GM19455 (cell line): ENCODE results near the gene ASIC2.
"Not testable (repeated sequence)": the region's sequence is repeated elsewhere in the genome, so short reads cannot be mapped to it uniquely, and the experiment has no call there.

Experiments used
- ATAC-seq: cut with Tn5 transposase; IDR thresholded peaks from one replicate; pipeline ENCODE4 v1.9.1; 2021; ENCODE audit not compliant: unreplicated experiment

The ASIC2 gene

GRCh38 chr17:32992321-32993033 lies 300.6 kb downstream of the ASIC2 start:
- no peak for ATAC-seq

GRCh38 chr17:32988481-32989101 lies 304.5 kb downstream of the ASIC2 start:
- no peak for ATAC-seq

GRCh38 chr17:32987868-32988267 lies 305.2 kb downstream of the ASIC2 start:
- not testable (repeated sequence) for ATAC-seq

- not testable (repeated sequence) for ATAC-seq
Observed at GRCh38 chr17:32987453-32987805, 305.7 kb downstream of the ASIC2 start.

- no peak for ATAC-seq
Observed at GRCh38 chr17:32985050-32985756, 307.9 kb downstream of the ASIC2 start.

GRCh38 chr17:32981611-32982010 lies 311.5 kb downstream of the ASIC2 start:
- not testable (repeated sequence) for ATAC-seq

- no peak for ATAC-seq
Observed at GRCh38 chr17:32980230-32980629, 312.9 kb downstream of the ASIC2 start.

- ATAC-seq: no peak
Observed at GRCh38 chr17:32976605-32977004, 316.5 kb downstream of the ASIC2 start.

- ATAC-seq: no peak
Observed at GRCh38 chr17:32976131-32976530, 317.0 kb downstream of the ASIC2 start.

- ATAC-seq: no peak
Observed at GRCh38 chr17:32971171-32971570, 321.9 kb downstream of the ASIC2 start.

- ATAC-seq: no peak
Observed at GRCh38 chr17:32970281-32970680, 322.8 kb downstream of the ASIC2 start.

- not testable (repeated sequence) for ATAC-seq
Observed at GRCh38 chr17:32969231-32969630, 323.9 kb downstream of the ASIC2 start.

GRCh38 chr17:32964541-32964940 lies 328.6 kb downstream of the ASIC2 start:
- no peak for ATAC-seq
